NCI-H2029 (cell line): ENCODE data around the gene TEX26.

Experiments
- DNase-seq: peaks from one replicate; lab custom pipeline; 2025; lab: John Stamatoyannopoulos, UW

Gene TEX26

GRCh38 chr13:30932481-30933353 lies at the start of gene TEX26:
Gene TEX26 (plus strand): TSS chr13:30932656. CDS start chr13:30932716, 60 bp downstream.
- no peak for DNase-seq

GRCh38 chr13:30882996-30883766 lies 49.3 kb upstream of the TEX26 start:
- no peak for DNase-seq

DNA sequence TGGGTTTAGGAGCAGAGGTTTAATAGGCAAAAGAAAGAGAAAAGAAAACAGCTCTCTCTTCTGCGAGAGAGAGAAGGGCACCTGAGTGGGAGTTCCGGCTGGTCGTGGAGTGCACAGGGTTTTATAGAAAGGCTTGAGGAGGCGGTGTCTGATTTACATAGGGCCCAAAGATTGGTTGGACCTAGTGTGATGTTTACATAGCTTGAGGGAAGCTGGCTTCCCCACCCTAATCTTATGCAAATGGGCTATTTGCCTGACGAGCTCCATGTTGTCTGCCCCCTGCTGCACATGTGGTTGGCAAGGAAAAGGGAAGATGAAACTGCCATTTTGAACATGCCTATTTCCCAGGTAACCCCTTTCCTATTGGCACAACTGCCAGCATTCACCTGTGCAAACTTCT lies 47.9 kb upstream of the TEX26 start:
- DNase-seq, result peak; percentile 6

GRCh38 chr13:30889196-30889690 lies 43.2 kb upstream of the TEX26 start:
- no peak for DNase-seq

- no peak for DNase-seq
Observed at GRCh38 chr13:30892966-30893365, 39.5 kb upstream of the TEX26 start.

- DNase-seq, result no peak
Observed at GRCh38 chr13:30895773-30896172, 36.7 kb upstream of the TEX26 start.

GRCh38 chr13:30898070-30898469 lies 34.4 kb upstream of the TEX26 start:
- no peak for DNase-seq

DNA sequence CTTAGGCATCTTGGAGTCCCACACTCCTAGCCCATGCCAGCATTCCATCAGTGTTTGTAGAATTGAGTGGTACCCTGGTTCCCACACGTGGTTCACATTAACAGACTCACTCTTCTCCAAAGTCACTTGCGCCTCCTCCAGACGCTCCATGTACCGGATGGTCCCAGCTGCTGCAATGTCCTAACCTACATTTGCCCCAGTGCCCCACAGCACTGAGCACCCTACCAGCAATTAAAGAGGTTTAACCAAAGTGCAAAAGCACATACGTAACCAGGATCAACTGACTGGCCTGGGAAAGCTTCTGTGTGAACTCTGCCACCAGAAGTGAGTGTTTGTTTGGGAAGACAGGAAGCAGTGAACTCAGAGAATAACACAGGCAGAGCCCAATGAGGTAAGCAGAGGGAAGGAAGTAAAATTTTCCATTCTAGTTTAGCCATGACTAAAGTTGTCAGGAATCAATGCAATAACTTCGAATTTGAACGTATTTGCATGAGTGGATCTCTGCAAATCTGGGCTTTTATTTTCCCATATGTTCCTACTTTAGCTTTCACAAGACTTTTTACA lies 33.7 kb upstream of the TEX26 start:
- DNase-seq, result no peak

- DNase-seq, result no peak
Observed at GRCh38 chr13:30900436-30900835, 32.0 kb upstream of the TEX26 start.

- no peak for DNase-seq
Observed at GRCh38 chr13:30900952-30901749, 31.3 kb upstream of the TEX26 start.

- DNase-seq, result no peak
Observed at GRCh38 chr13:30904043-30904442, 28.4 kb upstream of the TEX26 start.

DNA sequence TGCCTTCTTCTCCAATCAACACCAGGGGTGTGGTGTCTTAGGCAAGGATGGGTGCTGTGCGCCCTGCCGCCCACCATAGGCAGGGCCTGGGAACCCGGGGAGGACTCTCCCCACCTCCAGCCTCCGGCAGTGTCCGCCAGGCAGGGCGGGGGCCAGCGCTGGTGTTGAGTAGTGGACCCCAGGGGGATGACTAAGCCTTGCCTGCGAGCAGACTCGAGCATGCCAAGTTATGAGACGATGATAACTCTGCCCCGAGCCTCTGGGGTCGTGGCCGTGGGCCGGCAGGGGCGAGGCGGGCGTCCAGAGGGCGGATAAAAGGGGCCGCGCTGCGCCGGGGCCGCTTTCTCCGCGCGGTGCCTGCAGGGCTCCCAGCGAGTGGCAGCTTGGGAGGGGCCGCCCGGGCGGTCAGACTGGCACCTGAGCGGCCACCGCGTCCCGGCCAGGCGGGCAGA lies 26.5 kb upstream of the TEX26 start, which contains the start of gene MEDAG:
Gene MEDAG, plus strand, starts transcription at position 340 of the 452 bp plus-strand sequence. CDS start 245 bp downstream, outside the sequence.
- no peak for DNase-seq

DNA sequence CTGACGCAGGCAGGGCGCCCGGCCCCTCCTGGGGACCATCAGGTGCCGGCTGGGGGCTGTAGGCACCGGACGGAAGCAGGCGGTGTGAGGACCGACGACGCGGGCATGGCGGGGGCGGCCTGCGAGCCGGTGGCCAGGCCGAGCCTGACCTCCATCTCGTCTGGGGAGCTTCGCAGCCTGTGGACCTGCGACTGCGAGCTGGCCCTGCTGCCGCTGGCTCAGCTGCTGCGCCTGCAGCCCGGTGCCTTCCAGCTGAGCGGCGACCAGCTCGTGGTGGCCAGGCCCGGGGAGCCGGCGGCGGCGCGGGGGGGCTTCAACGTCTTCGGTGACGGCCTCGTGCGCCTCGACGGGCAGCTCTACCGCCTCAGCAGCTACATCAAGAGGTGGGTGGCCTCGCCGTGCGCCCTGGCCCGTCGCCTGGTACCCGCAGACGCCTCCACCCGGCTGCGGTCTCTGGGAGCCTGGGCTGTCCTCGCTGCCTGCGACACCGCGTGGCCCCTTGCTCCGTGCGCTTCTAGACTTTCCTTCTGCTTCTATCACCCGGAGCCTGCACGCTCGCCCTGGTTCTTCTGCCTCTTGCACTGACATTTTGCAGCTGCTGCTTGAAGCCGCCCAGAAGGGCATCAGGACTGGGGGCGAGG lies 25.9 kb upstream of the TEX26 start:
- no peak for DNase-seq

DNA sequence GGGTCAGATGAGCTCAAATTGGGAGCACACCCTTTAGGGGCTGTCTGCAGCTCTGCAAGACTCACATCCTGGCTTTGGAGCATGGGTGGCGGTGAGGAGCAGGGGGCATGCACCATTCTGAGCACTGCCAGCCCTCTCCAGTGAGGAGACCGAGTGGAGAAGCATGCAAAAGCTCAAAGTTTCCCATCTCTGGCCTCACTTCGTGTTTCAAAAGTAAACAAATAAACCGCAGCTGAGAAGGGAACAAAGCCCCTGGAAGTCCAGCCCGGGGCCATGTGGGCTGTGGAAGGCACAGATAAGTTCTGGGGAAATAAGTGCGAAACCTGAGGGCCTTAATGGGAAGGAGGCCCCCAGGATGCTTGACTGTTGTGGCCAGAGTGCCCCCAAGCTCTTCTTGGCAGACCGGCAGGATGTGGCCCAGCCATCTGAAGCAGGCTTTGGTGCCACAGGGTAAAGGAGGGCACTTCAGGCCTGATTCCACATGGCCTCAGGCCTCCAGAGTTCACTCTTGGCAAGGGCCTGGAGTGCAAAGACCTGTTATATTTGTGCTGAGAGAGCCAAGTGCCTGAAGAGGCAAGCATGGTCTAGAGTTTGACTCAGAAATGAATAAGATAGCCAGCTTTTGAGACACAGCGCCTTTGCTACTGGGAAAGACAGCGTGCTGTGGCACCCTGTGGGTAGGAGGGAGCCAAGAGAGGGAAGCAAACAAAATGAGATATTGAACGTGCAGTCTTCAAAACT lies 25.2 kb upstream of the TEX26 start:
- DNase-seq, result no peak

GRCh38 chr13:30908416-30908980 lies 24.0 kb upstream of the TEX26 start:
- no peak for DNase-seq

GRCh38 chr13:30910676-30911075 lies 21.8 kb upstream of the TEX26 start:
- no peak for DNase-seq

DNA sequence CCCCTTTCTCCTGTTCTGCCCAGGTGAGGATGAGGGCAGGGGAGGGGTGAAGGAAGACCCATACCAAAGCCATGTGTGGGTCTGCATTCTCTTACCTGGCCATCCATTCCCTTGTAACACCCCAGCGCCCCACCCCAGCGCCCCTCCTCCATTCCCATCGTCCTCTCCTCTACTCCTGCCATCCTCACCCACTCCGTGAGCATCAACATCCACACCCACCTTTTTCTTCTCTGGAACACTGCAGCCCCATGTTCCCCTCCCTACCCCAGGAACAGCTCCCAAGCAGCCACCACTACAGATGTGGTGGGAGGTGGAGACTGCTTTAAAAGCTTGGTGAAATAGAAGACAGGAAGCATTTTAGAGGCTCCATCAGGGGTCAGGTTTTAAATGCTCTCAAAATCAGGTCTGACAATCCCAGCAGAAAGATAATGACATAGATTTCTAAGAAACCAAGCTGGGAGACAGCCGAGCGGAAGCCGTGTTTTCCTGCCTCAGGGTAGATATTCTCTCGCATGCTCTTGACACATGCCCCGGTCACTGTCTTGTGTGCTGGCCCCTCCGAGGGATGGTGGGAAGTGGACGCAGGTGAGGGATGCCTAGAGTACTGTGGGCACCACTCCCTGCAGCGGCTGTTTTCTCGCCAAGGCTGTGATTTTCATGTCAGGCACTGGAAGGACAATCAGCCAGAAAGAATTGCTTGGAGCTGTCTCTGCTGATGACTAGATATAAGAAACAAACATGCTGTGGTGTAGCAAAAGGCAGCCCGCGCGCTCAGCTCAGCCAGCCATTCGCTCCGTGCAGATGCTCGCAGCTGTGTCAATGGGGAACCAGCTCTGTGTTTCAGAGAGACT lies 16.5 kb upstream of the TEX26 start:
- no peak for DNase-seq

DNA sequence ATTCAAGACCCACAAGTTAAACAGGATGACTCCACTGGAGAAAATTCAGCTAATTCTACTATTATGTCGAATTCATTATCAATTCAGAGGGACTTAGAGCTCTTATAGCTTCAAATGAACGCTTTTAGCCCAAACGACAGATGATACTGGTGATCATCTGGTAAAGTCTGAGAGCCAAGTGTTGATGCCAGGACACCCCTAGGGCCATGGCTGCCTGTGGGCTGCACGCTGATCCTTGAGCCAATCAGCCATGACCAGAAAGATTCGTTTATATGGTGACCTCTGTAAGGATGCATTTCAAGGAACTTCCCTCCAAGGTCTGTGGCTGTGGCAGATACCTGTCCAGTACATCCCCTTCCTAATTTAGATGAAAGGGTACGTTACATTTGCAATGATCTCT lies 15.5 kb upstream of the TEX26 start:
- DNase-seq, result no peak
